HG03521 (cell line): ENCODE results near the gene TTLL11.

Source experiments
- ATAC-seq: cut with Tn5 transposase; IDR thresholded peaks from one replicate; pipeline ENCODE4 v1.9.1; 2021; ENCODE audit warnings: mild to moderate bottlenecking, moderate library complexity; ENCODE audit not compliant: unreplicated experiment

The TTLL11 gene

GRCh38 chr9:122053567-122054350, 39.3 kb downstream of the TTLL11 start:
- ATAC-seq, result no peak

GRCh38 chr9:122053064-122053463, 40.0 kb downstream of the TTLL11 start:
- no peak for ATAC-seq

- peak; percentile 46 for ATAC-seq
These were observed 41.5 kb downstream of the TTLL11 start for GRCh38 chr9:122051351-122052321.

- no peak for ATAC-seq
These were observed 42.9 kb downstream of the TTLL11 start for GRCh38 chr9:122050167-122050566.

GRCh38 chr9:122042056-122042455, 51.1 kb downstream of the TTLL11 start:
- no peak for ATAC-seq

- ATAC-seq, result no peak
These were observed 52.4 kb downstream of the TTLL11 start for GRCh38 chr9:122040561-122041242.

GRCh38 chr9:122039234-122039633, 53.9 kb downstream of the TTLL11 start:
- ATAC-seq, result no peak

- no peak for ATAC-seq
These were observed 56.1 kb downstream of the TTLL11 start for GRCh38 chr9:122036988-122037387.

- ATAC-seq, result no peak
These were observed 56.7 kb downstream of the TTLL11 start for GRCh38 chr9:122036408-122036807.

GRCh38 chr9:122033775-122034373, 59.2 kb downstream of the TTLL11 start:
- no peak for ATAC-seq

- no peak for ATAC-seq
These were observed 60.8 kb downstream of the TTLL11 start for GRCh38 chr9:122032346-122032745.

GRCh38 chr9:122031776-122032175, 61.3 kb downstream of the TTLL11 start:
- ATAC-seq, result no peak

GRCh38 chr9:122031157-122031556, 62.0 kb downstream of the TTLL11 start:
- ATAC-seq, result no peak

- ATAC-seq, result no peak
These were observed 62.8 kb downstream of the TTLL11 start for GRCh38 chr9:122030357-122030756.

GRCh38 chr9:122029898-122030297, 63.2 kb downstream of the TTLL11 start:
- ATAC-seq, result no peak

GRCh38 chr9:122028089-122028488, 65.0 kb downstream of the TTLL11 start:
- no peak for ATAC-seq

- ATAC-seq, result no peak
These were observed 72.7 kb downstream of the TTLL11 start for GRCh38 chr9:122020398-122020797.

GRCh38 chr9:122016744-122017143, 76.4 kb downstream of the TTLL11 start:
- ATAC-seq, result no peak

GRCh38 chr9:122016309-122016708, 76.8 kb downstream of the TTLL11 start:
- ATAC-seq, result no peak

GRCh38 chr9:122015170-122015821, 77.8 kb downstream of the TTLL11 start:
- ATAC-seq, result no peak
